Parathyroid adenoma (tissue), 2 donors: ENCODE measurements around the gene LRRK1.
"Not testable (repeated sequence)": the region's sequence is repeated elsewhere in the genome, so short reads cannot be mapped to it uniquely, and the experiment has no call there.

Experiments
- H2AFZ ChIP-seq: fragments of 300-600 bp; sonication (generic); one replicate; pipeline ENCODE4 v1.7.0; 2017; ENCODE audit warnings: antibody characterized with exemption, mild to moderate bottlenecking
- H3K27ac ChIP-seq: fragments of 300-600 bp; sonication (generic); one replicate; pipeline ENCODE4 v1.7.0; 2017
- H3K27me3 ChIP-seq: fragments of 300-600 bp; sonication (generic); one replicate; pipeline ENCODE4 v1.7.0; 2017; ENCODE audit warnings: low read length; ENCODE audit not compliant: control insufficient read depth, insufficient read depth
- H3K36me3 ChIP-seq: fragments of 300-600 bp; sonication (generic); one replicate; pipeline ENCODE4 v1.7.0; 2017; ENCODE audit warnings: low read length; ENCODE audit not compliant: control insufficient read depth, insufficient read depth
- H3K4me1 ChIP-seq: fragments of 300-600 bp; sonication (generic); one replicate; pipeline ENCODE4 v1.7.0; 2017; ENCODE audit warnings: control low read depth
- H3K4me2 ChIP-seq: fragments of 300-600 bp; sonication (generic); one replicate; pipeline ENCODE4 v1.7.0; 2017; ENCODE audit warnings: low read length
- H3K4me3 ChIP-seq: fragments of 300-600 bp; sonication (generic); one replicate; pipeline ENCODE4 v1.7.0; 2017; ENCODE audit warnings: low read depth, low read length
- H3K79me2 ChIP-seq: fragments of 300-600 bp; sonication (generic); one replicate; pipeline ENCODE4 v1.7.0; 2017; ENCODE audit warnings: control low read depth
- H3K9ac ChIP-seq: fragments of 300-600 bp; sonication (generic); one replicate; pipeline ENCODE4 v1.7.0; 2017; ENCODE audit warnings: mild to moderate bottlenecking
- H3K9me3 ChIP-seq: fragments of 300-600 bp; sonication (generic); one replicate; pipeline ENCODE4 v1.7.0; 2017; ENCODE audit warnings: low read length; ENCODE audit not compliant: control insufficient read depth
- CTCF ChIP-seq: fragments of 300-600 bp; sonication (generic); IDR thresholded peaks from one replicate; pipeline ENCODE4 v1.7.0; 2017; ENCODE audit warnings: antibody characterized with exemption, mild to moderate bottlenecking
- donor health status: primary hyperparathyroidism.

The LRRK1 gene

GRCh38 chr15:101077806-101078668 lies 158.9 kb downstream of the LRRK1 start:
- not testable (repeated sequence) for H3K27ac ChIP-seq, H3K36me3 ChIP-seq, H3K79me2 ChIP-seq, H3K4me3 ChIP-seq, H3K9me3 ChIP-seq, H3K4me2 ChIP-seq, H3K27me3 ChIP-seq, H3K4me1 ChIP-seq, H2AFZ ChIP-seq, H3K9ac ChIP-seq

GRCh38 chr15:101078669-101079323 lies 159.6 kb downstream of the LRRK1 start:
- no peaks in the 10 kb centered on the region for H3K27me3 ChIP-seq
- no peaks in the 10 kb centered on the region for H3K36me3 ChIP-seq
- no peak overlapping the region for H3K4me3 ChIP-seq
- no peaks in the 10 kb centered on the region for H3K9me3 ChIP-seq
- H3K4me1 ChIP-seq: no peaks in the 10 kb centered on the region
- no peak overlapping the region for H3K4me2 ChIP-seq
- no peaks in the 10 kb centered on the region for H3K79me2 ChIP-seq
- no peak overlapping the region for H2AFZ ChIP-seq
- H3K27ac ChIP-seq: no peak overlapping the region
- no peak overlapping the region for H3K9ac ChIP-seq
- no peak for TF ChIP-seq CTCF

GRCh38 chr15:101081900-101082299 lies 162.7 kb downstream of the LRRK1 start:
- H3K79me2 ChIP-seq: no peaks in the 10 kb centered on the region
- no peaks in the 10 kb centered on the region for H3K4me1 ChIP-seq
- no peak overlapping the region for H3K27ac ChIP-seq
- H3K4me2 ChIP-seq: no peak overlapping the region
- H3K9ac ChIP-seq: no peak overlapping the region
- H3K9me3 ChIP-seq: no peaks in the 10 kb centered on the region
- H3K27me3 ChIP-seq: no peaks in the 10 kb centered on the region
- H2AFZ ChIP-seq: no peak overlapping the region
- no peak for TF ChIP-seq CTCF
- no peaks in the 10 kb centered on the region for H3K36me3 ChIP-seq
- H3K4me3 ChIP-seq: no peak overlapping the region

GRCh38 chr15:101083336-101084045 lies 164.3 kb downstream of the LRRK1 start:
- no peaks in the 10 kb centered on the region for H3K4me1 ChIP-seq
- no peaks in the 10 kb centered on the region for H3K36me3 ChIP-seq
- no peaks in the 10 kb centered on the region for H3K27me3 ChIP-seq
- H3K9ac ChIP-seq: no peak overlapping the region
- no peak overlapping the region for H3K4me2 ChIP-seq
- no peak overlapping the region for H3K27ac ChIP-seq
- no peaks in the 10 kb centered on the region for H3K9me3 ChIP-seq
- H3K4me3 ChIP-seq: no peak overlapping the region
- no peak for TF ChIP-seq CTCF
- no peak overlapping the region for H2AFZ ChIP-seq
- no peaks in the 10 kb centered on the region for H3K79me2 ChIP-seq

GRCh38 chr15:101084801-101085200 lies 165.6 kb downstream of the LRRK1 start:
- H3K27me3 ChIP-seq: no peaks in the 10 kb centered on the region

More at GRCh38 chr15:101084801-101085200, 165.6 kb downstream of the LRRK1 start:
- H3K9ac ChIP-seq: no peak overlapping the region
- no peak overlapping the region for H3K27ac ChIP-seq
- H3K4me2 ChIP-seq: no peak overlapping the region
- no peaks in the 10 kb centered on the region for H3K9me3 ChIP-seq
- no peak overlapping the region for H2AFZ ChIP-seq
- H3K36me3 ChIP-seq: no peaks in the 10 kb centered on the region
- no peaks in the 10 kb centered on the region for H3K4me1 ChIP-seq
- TF ChIP-seq CTCF: no peak
- H3K79me2 ChIP-seq: no peaks in the 10 kb centered on the region
- no peak overlapping the region for H3K4me3 ChIP-seq
